ENCODE results near the gene CNIH3.
"Not testable (repeated sequence)": the region's sequence is repeated elsewhere in the genome, so short reads cannot be mapped to it uniquely, and the experiment has no call there.

Gene CNIH3

DNA sequence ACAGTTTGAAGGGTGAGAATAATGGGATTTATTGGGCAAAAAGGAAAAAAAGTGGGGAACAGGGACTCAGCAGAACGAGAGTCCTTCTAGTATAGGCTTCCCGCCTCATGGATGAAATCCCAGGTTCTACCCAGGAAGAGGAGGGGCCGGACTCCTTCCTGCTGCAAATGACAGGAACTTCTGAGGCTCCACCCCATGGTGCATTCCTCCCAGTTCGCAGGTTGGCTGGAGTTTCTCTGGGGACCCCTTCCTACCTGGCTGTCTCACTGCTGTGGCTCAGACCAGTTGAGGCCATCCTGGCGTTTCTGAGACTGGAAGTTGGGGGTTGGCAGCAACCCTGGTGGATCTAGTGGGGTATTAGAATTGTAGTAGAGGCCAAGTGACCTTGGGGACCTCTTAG is 27.5 kb downstream of the CNIH3 start:
- no peak for DNase-seq (ENCODE audit: low read depth)

DNA sequence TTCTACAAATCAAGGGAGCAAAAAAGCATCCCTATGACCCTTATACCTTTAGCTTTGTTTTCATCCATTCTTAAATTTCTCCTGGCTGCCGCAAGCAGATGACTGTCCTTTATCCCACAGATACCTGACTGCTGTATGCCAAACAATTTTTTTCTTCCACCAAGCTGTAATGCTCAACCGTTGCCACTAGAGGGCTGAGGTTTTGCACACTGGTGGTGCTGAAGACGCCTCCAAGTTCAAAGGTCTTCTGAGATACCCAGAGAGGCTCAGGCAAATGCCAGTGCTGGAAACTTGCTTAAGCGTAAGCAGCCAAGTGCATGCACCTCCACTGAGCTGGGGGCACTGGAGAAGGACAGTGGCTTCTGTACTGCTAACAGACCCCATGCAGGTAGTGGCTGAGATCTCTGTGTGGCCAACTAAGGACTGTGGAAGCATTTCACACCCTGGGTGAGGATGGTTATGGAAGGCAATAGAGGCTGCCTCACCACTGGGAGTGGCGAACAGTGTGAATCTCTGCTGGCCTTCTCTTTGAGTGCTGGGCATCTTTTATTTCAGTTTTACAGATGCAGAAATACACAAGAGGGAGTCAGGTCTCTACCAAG is 28.5 kb downstream of the CNIH3 start:
- DNase-seq (ENCODE audit: low read depth): peak; percentile 21

DNA sequence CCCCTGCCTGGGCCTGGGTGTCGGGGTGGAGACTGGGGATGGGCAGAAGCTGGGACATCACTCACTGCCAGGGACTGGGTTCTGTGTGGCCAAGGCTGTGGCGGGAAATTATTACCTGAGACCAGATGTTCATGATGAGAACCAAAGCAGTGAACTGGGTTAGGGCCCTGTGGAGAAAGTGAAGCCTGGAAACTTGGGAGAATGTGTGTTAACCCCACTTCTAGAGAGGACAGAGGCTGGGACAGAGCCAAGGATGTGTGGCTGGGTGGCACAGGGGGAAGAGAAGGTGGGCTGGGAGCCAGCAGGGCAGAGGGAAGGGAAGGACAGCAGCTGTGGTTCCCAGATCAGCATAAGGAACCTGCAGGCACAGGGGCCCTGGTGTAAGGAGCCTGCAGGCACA is 31.3 kb downstream of the CNIH3 start:
- DNase-seq (ENCODE audit: low read depth): no peak

- DNase-seq (ENCODE audit: low read depth): no peak
These were observed 34.2 kb downstream of the CNIH3 start for GRCh38 chr1:224650290-224650689.

DNA sequence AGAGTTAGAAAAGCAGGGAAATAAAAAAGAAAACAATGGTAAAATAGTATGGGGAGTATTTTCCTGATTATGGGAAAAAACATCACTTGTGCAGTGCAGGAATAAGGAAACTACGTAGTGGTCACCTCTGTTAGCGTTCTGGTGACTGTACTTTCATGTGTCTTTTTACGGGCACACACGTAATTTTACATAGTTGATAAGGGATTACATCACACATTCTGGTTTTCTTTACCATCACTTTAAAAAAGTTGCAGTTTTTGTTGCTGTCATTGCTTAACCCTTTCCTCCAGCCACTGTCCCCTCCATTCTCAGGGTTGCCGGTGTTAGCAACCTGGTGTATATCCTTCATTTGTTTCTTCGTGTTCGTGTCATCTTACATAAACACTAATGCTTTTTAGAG is 35.1 kb downstream of the CNIH3 start:
- DNase-seq (ENCODE audit: low read depth): no peak

- DNase-seq (ENCODE audit: low read depth): no peak
These were observed 40.3 kb downstream of the CNIH3 start for GRCh38 chr1:224656392-224656791.

GRCh38 chr1:224660074-224660473 is 44.0 kb downstream of the CNIH3 start:
- DNase-seq (ENCODE audit: low read depth): no peak

DNA sequence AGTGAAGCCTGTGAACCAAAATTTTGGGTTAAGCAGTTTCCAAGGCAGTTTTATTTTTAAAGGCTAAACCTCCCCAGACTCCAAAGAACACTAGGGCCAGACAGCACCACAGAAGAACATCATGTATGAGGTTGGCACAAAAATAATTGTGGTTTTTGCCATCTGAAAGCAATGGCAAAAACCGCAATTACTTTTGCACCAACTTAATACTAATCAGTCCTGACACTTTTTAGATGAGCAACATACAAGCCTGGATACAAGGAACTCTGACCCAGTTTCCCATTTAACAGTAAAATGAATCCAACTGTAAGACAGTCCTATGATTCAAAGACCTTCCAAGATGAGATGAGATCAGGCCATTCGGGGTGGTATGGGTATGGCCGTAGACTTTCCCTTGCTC is 46.8 kb downstream of the CNIH3 start:
- no peak for DNase-seq (ENCODE audit: low read depth)

DNA sequence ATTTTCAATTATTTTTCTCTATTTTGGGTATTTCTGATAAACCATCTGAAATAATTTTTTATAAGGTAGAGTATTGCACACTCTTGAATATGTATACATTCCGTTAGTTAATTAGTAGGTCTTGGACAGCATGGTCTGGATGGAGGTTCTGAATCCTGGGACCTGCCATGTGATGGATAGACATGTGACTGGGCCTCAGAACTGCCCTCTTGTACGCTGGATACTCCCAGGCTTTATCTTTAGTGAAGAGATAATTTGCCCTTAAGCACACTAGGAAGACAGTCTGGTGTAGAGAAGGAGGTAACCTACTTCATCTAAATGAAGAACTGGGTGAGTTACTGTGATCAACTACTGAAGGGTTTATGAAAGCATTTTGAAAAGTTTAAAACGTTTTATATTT is 48.9 kb downstream of the CNIH3 start:
- DNase-seq (ENCODE audit: low read depth): no peak

- DNase-seq (ENCODE audit: low read depth): no peak
These were observed 50.0 kb downstream of the CNIH3 start for GRCh38 chr1:224666078-224666477.

DNA sequence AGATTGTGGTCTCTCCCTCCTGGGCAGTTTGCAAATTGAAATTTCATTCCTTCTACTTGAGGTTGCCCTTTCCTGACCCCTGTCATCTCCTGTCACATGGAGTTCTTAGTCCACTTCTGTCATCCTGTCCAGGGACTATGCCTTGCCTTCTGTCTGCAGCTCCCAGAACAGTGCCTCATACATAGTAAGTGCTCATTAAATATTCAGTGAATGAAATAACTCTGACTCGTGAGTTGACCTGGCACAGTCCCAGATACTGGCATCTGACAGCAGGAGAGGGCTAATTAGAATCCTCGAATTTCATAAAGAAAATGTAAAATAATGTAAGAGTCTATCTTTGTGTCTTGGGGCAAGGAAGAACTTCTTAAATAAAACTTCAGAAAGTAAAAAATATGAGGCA is 50.8 kb downstream of the CNIH3 start:
- no peak for DNase-seq (ENCODE audit: low read depth)

DNA sequence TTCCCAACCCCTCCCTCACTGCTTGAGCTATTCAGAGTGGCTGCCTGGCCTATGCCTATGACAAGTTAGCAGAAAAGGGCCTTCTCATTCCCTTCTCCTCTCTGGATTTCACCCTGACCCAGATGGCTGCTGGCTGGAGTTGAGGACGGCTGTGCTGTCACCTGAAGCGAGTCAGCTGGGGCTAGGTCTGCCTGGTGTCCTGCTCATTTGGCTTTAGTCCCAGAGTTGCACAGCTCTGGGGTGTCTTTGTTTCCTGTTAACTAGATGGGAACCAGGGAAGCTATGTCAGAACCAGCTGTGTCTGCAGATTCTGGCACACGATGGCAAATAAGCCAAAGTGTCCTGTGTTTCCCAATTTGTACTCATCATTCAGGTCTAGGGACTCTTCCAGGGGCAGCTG is 52.9 kb downstream of the CNIH3 start:
- DNase-seq (ENCODE audit: low read depth): no peak

DNA sequence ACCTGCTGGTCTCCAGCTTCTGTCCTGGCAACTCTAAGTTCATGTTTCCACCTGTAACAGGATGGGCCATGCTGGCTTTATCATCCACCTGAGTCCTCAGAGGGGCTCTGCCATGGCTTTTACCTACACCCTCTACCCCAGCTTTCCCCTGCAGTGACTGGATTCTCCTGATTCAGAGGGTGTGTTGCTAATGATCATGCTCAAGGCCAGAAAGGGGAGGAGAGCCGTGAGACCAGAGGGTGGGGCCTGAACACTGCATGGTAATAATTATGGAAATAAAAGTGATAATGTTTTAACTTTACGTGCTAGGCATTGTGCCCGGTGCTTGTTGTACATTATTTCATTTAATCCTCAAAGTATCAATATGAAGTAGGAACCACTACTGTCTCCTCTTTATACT is 53.3 kb downstream of the CNIH3 start:
- DNase-seq (ENCODE audit: low read depth): no peak

- no peak for DNase-seq (ENCODE audit: low read depth)
These were observed 54.4 kb downstream of the CNIH3 start for GRCh38 chr1:224670506-224670905.

DNA sequence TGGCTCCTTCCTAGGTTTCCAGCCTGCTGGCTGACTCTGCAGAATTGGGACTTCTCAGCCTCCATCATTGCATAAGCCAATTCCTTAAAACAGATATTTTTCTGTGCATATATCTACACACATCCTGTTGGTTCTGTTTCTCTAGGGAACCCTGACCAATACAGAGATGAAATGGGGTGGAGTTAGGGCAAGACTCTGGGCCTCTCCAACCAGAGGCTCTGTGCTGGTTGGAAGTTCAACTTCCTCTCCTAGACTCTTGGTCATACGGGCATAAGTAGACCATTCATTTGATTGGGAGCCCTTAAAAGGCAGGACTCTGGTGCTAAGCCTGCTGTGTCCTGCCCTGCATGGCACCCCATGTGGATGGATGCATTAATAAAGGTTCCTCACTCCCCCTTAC is 55.0 kb downstream of the CNIH3 start:
- no peak for DNase-seq (ENCODE audit: low read depth)

DNA sequence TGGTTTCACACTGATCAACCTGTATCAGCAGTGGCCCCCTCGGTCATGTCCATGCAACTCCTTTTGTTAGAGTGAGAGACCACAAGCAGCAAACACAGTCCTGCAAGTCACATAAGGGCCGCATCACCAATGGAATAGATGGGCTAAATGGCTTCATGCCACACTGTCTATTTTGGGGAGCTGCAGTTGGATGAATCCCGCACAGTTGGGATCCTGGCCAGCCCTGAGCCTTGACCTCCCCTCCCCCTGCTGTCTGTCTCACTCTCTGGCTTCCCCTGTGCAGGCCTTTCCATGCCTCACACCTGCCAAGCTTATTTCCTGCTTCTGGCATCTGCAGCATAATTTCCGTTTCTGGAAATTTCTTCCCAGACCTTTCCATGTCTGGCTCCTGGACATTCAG is 57.0 kb downstream of the CNIH3 start:
- DNase-seq (ENCODE audit: low read depth): no peak

- DNase-seq (ENCODE audit: low read depth): no peak
These were observed 59.5 kb downstream of the CNIH3 start for GRCh38 chr1:224675590-224675989.

- DNase-seq (ENCODE audit: low read depth): no peak
These were observed 60.4 kb downstream of the CNIH3 start for GRCh38 chr1:224676551-224676950.

GRCh38 chr1:224678168-224678567 is 62.1 kb downstream of the CNIH3 start:
- DNase-seq (ENCODE audit: low read depth): no peak

DNA sequence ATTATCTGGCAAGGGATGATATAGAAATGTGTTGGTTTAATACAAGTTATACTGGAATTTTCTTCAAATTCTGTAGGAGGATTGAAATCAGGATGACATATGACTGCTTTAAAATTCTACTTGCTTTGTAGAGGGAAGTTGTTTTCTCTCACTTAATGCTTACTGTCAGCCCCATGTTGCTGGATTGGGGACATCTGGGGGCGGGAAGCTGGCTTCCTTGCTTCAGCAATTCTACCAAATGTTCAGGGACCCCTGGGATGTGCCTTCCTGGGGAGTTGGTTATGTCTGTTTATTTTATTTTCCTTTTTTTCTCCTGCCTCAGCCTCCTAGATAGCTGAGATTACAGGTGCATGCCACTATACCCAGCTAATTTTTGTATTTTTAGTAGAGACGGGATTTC is 63.5 kb downstream of the CNIH3 start:
- DNase-seq (ENCODE audit: low read depth): no peak

DNA sequence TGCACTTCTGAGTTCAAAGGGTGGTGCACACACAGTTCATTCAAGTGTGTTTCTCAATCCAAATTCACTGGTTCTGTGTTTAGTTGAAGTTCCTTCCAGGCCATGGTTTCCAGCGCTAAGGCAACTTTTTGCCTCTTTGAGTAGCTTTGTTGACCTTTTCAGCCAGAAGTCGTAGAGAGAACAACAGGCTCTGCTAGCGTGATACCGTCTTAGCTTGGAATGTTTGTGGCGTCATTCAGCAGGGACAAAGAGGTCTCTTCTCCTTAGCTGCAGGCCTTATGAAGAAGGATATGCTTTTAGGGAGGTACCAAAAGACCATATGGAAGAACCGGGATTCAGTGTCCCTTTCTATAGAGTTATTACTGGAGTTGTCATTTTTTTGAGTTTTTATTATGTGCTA is 65.7 kb downstream of the CNIH3 start:
- DNase-seq (ENCODE audit: low read depth): no peak

- DNase-seq (ENCODE audit: low read depth): no peak
These were observed 67.8 kb downstream of the CNIH3 start for GRCh38 chr1:224683936-224684335.

DNA sequence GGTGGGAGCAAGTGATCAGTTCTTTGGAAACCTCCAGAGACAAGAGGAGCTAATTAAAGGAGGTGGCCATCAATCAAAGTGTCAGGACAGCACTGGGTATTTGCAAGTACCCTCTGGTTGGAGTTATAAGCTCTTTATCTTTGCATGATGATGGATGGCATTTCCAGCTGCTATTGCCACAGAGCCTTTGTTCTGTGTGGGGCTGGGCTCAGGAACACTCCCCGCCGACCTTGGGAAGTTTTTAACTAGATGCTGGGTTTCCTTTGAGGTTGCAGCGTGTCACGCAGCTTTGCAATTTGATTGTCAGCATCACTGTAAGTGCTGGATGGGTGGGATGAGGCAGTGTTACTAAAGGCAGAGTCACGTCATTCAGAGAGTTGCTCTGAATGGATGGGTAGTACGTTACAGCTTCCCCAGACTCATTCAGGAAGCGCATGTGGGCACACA is 68.9 kb downstream of the CNIH3 start:
- DNase-seq (ENCODE audit: low read depth): no peak

GRCh38 chr1:224686140-224686539 is 70.0 kb downstream of the CNIH3 start:
- DNase-seq (ENCODE audit: low read depth): not testable (repeated sequence)

- DNase-seq (ENCODE audit: low read depth): no peak
These were observed 71.3 kb downstream of the CNIH3 start for GRCh38 chr1:224687465-224687864.
